Activated T-cell treated with anti-CD3 and anti-CD28 coated beads, Interleukin-2, amount 50 U/mL, for 24 hours (primary cell): Measurements from ENCODE around the gene STYK1.
"Not testable (repeated sequence)": the region's sequence is repeated elsewhere in the genome, so short reads cannot be mapped to it uniquely, and the experiment has no call there.

Experiments used
- DNase-seq: peaks from one replicate; pipeline ENCODE4 v3.0.0-alpha.2; 2020
- H3K27ac Mint-ChIP-seq: 2 replicates; pipeline ENCODE4 v1.8.0; 2020; ENCODE audit warnings: mild to moderate bottlenecking, mixed read lengths
- H3K27me3 Mint-ChIP-seq: 2 replicates; pipeline ENCODE4 v1.8.0; 2020; ENCODE audit warnings: mixed read lengths
- H3K36me3 Mint-ChIP-seq: 2 replicates; pipeline ENCODE4 v1.8.0; 2020; ENCODE audit warnings: low read depth, mixed read lengths
- H3K4me1 Mint-ChIP-seq: 2 replicates; pipeline ENCODE4 v1.8.0; 2020; ENCODE audit warnings: low read depth, mixed read lengths
- H3K4me3 Mint-ChIP-seq: 2 replicates; pipeline ENCODE4 v1.8.0; 2020; ENCODE audit warnings: mild to moderate bottlenecking, moderate library complexity, mixed read lengths
- H3K9me3 Mint-ChIP-seq: 2 replicates; pipeline ENCODE4 v1.8.0; 2020; ENCODE audit warnings: mixed read lengths

Gene STYK1

GRCh38 chr12:10584415-10584814 lies 89.4 kb downstream of the STYK1 start:
- Mint-ChIP-seq H3K36me3 (peaks cover 67% of the 10 kb centered on the region), H3K27me3 (no peaks in the 10 kb centered on the region), H3K4me1 (no peaks in the 10 kb centered on the region), H3K27ac (no peak overlapping the region), H3K9me3 (peaks cover 12% of the 10 kb centered on the region), H3K4me3 (no peak overlapping the region)
- no peak for DNase-seq

GRCh38 chr12:10582704-10583103 lies 91.1 kb downstream of the STYK1 start:
- peaks cover 12% of the 10 kb centered on the region for H3K9me3 Mint-ChIP-seq

GRCh38 chr12:10582133-10582532 lies 91.7 kb downstream of the STYK1 start:
- H3K4me3 Mint-ChIP-seq, H3K4me1 Mint-ChIP-seq, H3K27me3 Mint-ChIP-seq, H3K27ac Mint-ChIP-seq, DNase-seq: not testable (repeated sequence)
- peaks cover 46% of the 10 kb centered on the region for H3K36me3 Mint-ChIP-seq
- peaks cover 12% of the 10 kb centered on the region for H3K9me3 Mint-ChIP-seq

More at GRCh38 chr12:10582704-10583103, 91.1 kb downstream of the STYK1 start:
- Mint-ChIP-seq H3K27ac (no peak overlapping the region), H3K36me3 (peaks cover 52% of the 10 kb centered on the region), H3K4me1 (no peaks in the 10 kb centered on the region), H3K27me3 (no peaks in the 10 kb centered on the region), H3K4me3 (no peak overlapping the region)
- DNase-seq, result no peak

GRCh38 chr12:10574307-10574706 lies 99.5 kb downstream of the STYK1 start:
- no peak for DNase-seq
- Mint-ChIP-seq H3K4me1 (no peaks in the 10 kb centered on the region), H3K27ac (no peak overlapping the region), H3K36me3 (no peaks in the 10 kb centered on the region), H3K9me3 (no peaks in the 10 kb centered on the region), H3K27me3 (no peaks in the 10 kb centered on the region), H3K4me3 (no peak overlapping the region)

- not testable (repeated sequence) for H3K4me1 Mint-ChIP-seq, H3K36me3 Mint-ChIP-seq, H3K9me3 Mint-ChIP-seq, DNase-seq, H3K27me3 Mint-ChIP-seq, H3K4me3 Mint-ChIP-seq, H3K27ac Mint-ChIP-seq
These were observed 101.8 kb downstream of the STYK1 start for GRCh38 chr12:10572021-10572490.

- H3K36me3 Mint-ChIP-seq, result peaks cover 2% of the 10 kb centered on the region
- H3K9me3 Mint-ChIP-seq, result no peaks in the 10 kb centered on the region
- no peak for DNase-seq
- peaks cover 12% of the 10 kb centered on the region for H3K27me3 Mint-ChIP-seq
- H3K4me3 Mint-ChIP-seq, result no peak overlapping the region
- no peak overlapping the region for H3K27ac Mint-ChIP-seq
- H3K4me1 Mint-ChIP-seq, result peaks cover 12% of the 10 kb centered on the region
These were observed 102.7 kb downstream of the STYK1 start for GRCh38 chr12:10571141-10571540.
